ENCODE measurements around the gene HOXB9.

Gene HOXB9

GRCh38 chr17:48647963-48648245 is 21.7 kb upstream of the HOXB9 start:
- no peak for DNase-seq (ENCODE audit: low read depth)
- no peak overlapping the region for H3K4me3 ChIP-seq (ENCODE audit: low read depth, low read length)
- TF ChIP-seq CTCF (IDR thresholded peaks at IDR 0.05; ENCODE audit: control insufficient read depth, extremely low read depth, insufficient read depth), result no peak

- DNase-seq (ENCODE audit: low read depth), result no peak
- no peak overlapping the region for H3K4me3 ChIP-seq (ENCODE audit: low read depth, low read length)
Observed at GRCh38 chr17:48647103-48647962, 21.2 kb upstream of the HOXB9 start.

GRCh38 chr17:48646183-48647102 is 20.3 kb upstream of the HOXB9 start:
- no peak for TF ChIP-seq CTCF (IDR thresholded peaks at IDR 0.05; ENCODE audit: control insufficient read depth, extremely low read depth, insufficient read depth)
- H3K4me3 ChIP-seq (ENCODE audit: low read depth, low read length), result no peak overlapping the region

More at GRCh38 chr17:48647103-48647962, 21.2 kb upstream of the HOXB9 start:
- TF ChIP-seq CTCF (IDR thresholded peaks at IDR 0.05; ENCODE audit: control insufficient read depth, extremely low read depth, insufficient read depth), result no peak

GRCh38 chr17:48645639-48646182 is 19.6 kb upstream of the HOXB9 start:
- no peak for TF ChIP-seq CTCF (IDR thresholded peaks at IDR 0.05; ENCODE audit: control insufficient read depth, extremely low read depth, insufficient read depth)
- DNase-seq (ENCODE audit: low read depth), result no peak
- no peak overlapping the region for H3K4me3 ChIP-seq (ENCODE audit: low read depth, low read length)

More at GRCh38 chr17:48646183-48647102, 20.3 kb upstream of the HOXB9 start:
- no peak for DNase-seq (ENCODE audit: low read depth)

GRCh38 chr17:48644910-48645557 is 18.9 kb upstream of the HOXB9 start:
- no peak for TF ChIP-seq CTCF (IDR thresholded peaks at IDR 0.05; ENCODE audit: control insufficient read depth, extremely low read depth, insufficient read depth)
- DNase-seq (ENCODE audit: low read depth), result no peak
- H3K4me3 ChIP-seq (ENCODE audit: low read depth, low read length), result no peak overlapping the region

- no peak for TF ChIP-seq CTCF (IDR thresholded peaks at IDR 0.05; ENCODE audit: control insufficient read depth, extremely low read depth, insufficient read depth)
- no peak for DNase-seq (ENCODE audit: low read depth)
- no peak overlapping the region for H3K4me3 ChIP-seq (ENCODE audit: low read depth, low read length)
Observed at GRCh38 chr17:48644159-48644558, 18.0 kb upstream of the HOXB9 start.
